CD4-positive, alpha-beta T cell (primary cell): Measurements from ENCODE around the gene RBP5. TPM values are rescaled to one million over a fixed set of nuclear protein-coding genes. Genes with fewer than 3 reads are reported as not detected.

Source experiments
- ATAC-seq: fragments of 200-7000 bp; cut with Tn5 transposase; one replicate; pipeline ENCODE4 v1.10.0; 2022; ENCODE audit warnings: mild to moderate bottlenecking; ENCODE audit not compliant: poor library complexity
- CTCF ChIA-PET: fragments of 350-600 bp; sonication (Branson Sonifier 250); formaldehyde crosslinking; loops from one replicate; lab custom pipeline; 2021; ENCODE audit warnings: antibody characterized with exemption, inconsistent platforms; lab: Charles Lee
- POLR2A ChIA-PET: fragments of 350-600 bp; sonication (Branson Sonifier 250); formaldehyde crosslinking; loops from one replicate; lab custom pipeline; 2021; ENCODE audit warnings: antibody characterized with exemption, inconsistent platforms; lab: Charles Lee
- DNase-seq, 14 experiments: peaks; one replicate each; pipeline ENCODE4 v3.0.0-alpha.2; 2013 to 2020; ENCODE audit warnings: mixed read lengths in 2 of 14
- H3K27ac ChIP-seq, 2 donors: one replicate each; pipeline versions ENCODE4 v1.5.1 to v1.7.0; 2013; ENCODE audit warnings: low read length in 2 of 2, low read depth in 1 of 2, mild to moderate bottlenecking in 1 of 2
- H3K27me3 ChIP-seq, 2 experiments: 1 replicate in 1 of 2; 2 replicates in 1 of 2; pipeline versions ENCODE4 v1.6.1 to v1.7.0; 2013; ENCODE audit warnings: low read length in 2 of 2, control low read depth in 1 of 2, mild to moderate bottlenecking in 1 of 2, moderate library complexity in 1 of 2; ENCODE audit not compliant: insufficient read depth in 2 of 2, control insufficient read depth in 1 of 2
- H3K36me3 ChIP-seq: one replicate; pipeline ENCODE4 v1.6.1; 2013; ENCODE audit warnings: low read length, control low read depth; ENCODE audit not compliant: insufficient read depth
- H3K4me1 ChIP-seq: one replicate; pipeline ENCODE4 v1.6.1; 2013; ENCODE audit warnings: low read length, control low read depth; ENCODE audit not compliant: insufficient read depth
- H3K4me3 ChIP-seq: one replicate; pipeline ENCODE4 v1.5.1; 2013; ENCODE audit warnings: mild to moderate bottlenecking, low read length, moderate library complexity
- H3K9me3 ChIP-seq, 2 experiments: 1 replicate in 1 of 2; 2 replicates in 1 of 2; pipeline versions ENCODE4 v1.6.1 to v1.7.0; 2013; ENCODE audit warnings: low read length in 2 of 2, mild to moderate bottlenecking in 2 of 2, control low read depth in 1 of 2, moderate library complexity in 1 of 2; ENCODE audit not compliant: control insufficient read depth in 1 of 2, insufficient read depth in 1 of 2
- H3K27ac Mint-ChIP-seq: one replicate; pipeline ENCODE4 v1.8.0; 2020; ENCODE audit warnings: mixed read lengths
- H3K27me3 Mint-ChIP-seq: one replicate; pipeline ENCODE4 v1.8.0; 2021; ENCODE audit warnings: mixed read lengths
- H3K36me3 Mint-ChIP-seq: one replicate; pipeline ENCODE4 v1.8.0; 2021; ENCODE audit warnings: low read depth, mixed read lengths
- H3K4me1 Mint-ChIP-seq: one replicate; pipeline ENCODE4 v1.8.0; 2021; ENCODE audit warnings: low read depth, mixed read lengths
- H3K4me3 Mint-ChIP-seq: one replicate; pipeline ENCODE4 v1.8.0; 2020; ENCODE audit warnings: mild to moderate bottlenecking, mixed read lengths
- H3K9me3 Mint-ChIP-seq: one replicate; pipeline ENCODE4 v1.8.0; 2020; ENCODE audit warnings: mixed read lengths
- CTCF ChIP-seq: fragments of 200-600 bp; IDR thresholded peaks from one replicate; pipeline ENCODE4 v1.8.0; 2022; ENCODE audit warnings: antibody characterized with exemption, mild to moderate bottlenecking
- intact Hi-C, 2 experiments: fragments of 100-400 bp; cut with DNase I in 1 of 2; cut with micrococcal nuclease in 1 of 2; formaldehyde crosslinking; loops; one replicate each; pipeline versions ENCODE4 v1.15.1 to v1.9.0; 2023 to 2025; cut with DNase I, micrococcal nuclease
- total RNA-seq, 174 experiments: library from RNA in 2 of 174; stranded (reverse) in 2 of 174; gene quantifications; one replicate each; pipeline ENCODE4 v1.2.3 and lab custom pipeline; 2021 to 2026

The RBP5 gene
- total RNA-seq, 2 experiments from 2014 or later: not detected

- ATAC-seq (no peak), DNase-seq (no peak)
- Histone ChIP-seq H3K36me3 (no peaks in the 10 kb centered on the region), H3K9me3 (no peaks in the 10 kb centered on the region), H3K4me1 (no peaks in the 10 kb centered on the region), H3K27me3 (no peaks in the 10 kb centered on the region), H3K4me3 (no peak overlapping the region), H3K27ac (no peak overlapping the region)
- Mint-ChIP-seq H3K27me3 (peaks cover 14% of the 10 kb centered on the region), H3K27ac (no peak overlapping the region), H3K4me3 (no peak overlapping the region), H3K9me3 (no peaks in the 10 kb centered on the region), H3K36me3 (no peaks in the 10 kb centered on the region), H3K4me1 (no peaks in the 10 kb centered on the region)
- intact Hi-C loops: no loop called here
- ChIA-PET CTCF (interaction anchor here (1.1 kb wide), 1 partner anchor 9 kb away, joined by 3 read pairs; no protein-coding TSS in a partner anchor), POLR2A (no interaction called here)
- TF ChIP-seq CTCF: no peak
These were observed 54.7 kb downstream of the RBP5 start for GRCh38 chr12:7073946-7074345.

Other genes with a start within 250 kb of the RBP5 start
- 1 to 10 TPM; 3.2 to 4.7 TPM for gene LRRC23, start 224.1 kb downstream of the RBP5 start, total RNA-seq
- 100 to 1,000 TPM in 1 of 2 experiments, 10 to 100 TPM in 1; 85.6 to 103 TPM for gene ENO2, start 214.3 kb downstream of the RBP5 start, total RNA-seq
- 10 to 100 TPM; 28.7 to 29.6 TPM for gene ATN1, start 200.9 kb downstream of the RBP5 start, total RNA-seq
- not detected for gene RNU7-1, start 185.1 kb downstream of the RBP5 start, total RNA-seq
- gene C12orf57, start 184.9 kb downstream of the RBP5 start, total RNA-seq: 100 to 1,000 TPM; 305 to 311 TPM
- 10 to 100 TPM; 79.0 to 83.5 TPM for gene PTPN6, start 177.5 kb downstream of the RBP5 start, total RNA-seq
- 100 to 1,000 TPM; 138 to 147 TPM for gene PHB2, start 158.2 kb downstream of the RBP5 start, total RNA-seq
- 10 to 100 TPM; 33.9 to 34.8 TPM for gene EMG1, start 158.0 kb downstream of the RBP5 start, total RNA-seq
- gene LPCAT3, start 110.4 kb downstream of the RBP5 start, total RNA-seq: 10 to 100 TPM; 11.8 to 14.8 TPM
- 1 to 10 TPM; 3.8 to 4.6 TPM for gene C1S, start 68.2 kb downstream of the RBP5 start, total RNA-seq
- gene C1R, start 36.4 kb downstream of the RBP5 start, total RNA-seq: 1 to 10 TPM; 3.1 to 4.0 TPM
- gene C1RL, start 19.7 kb downstream of the RBP5 start, total RNA-seq: 10 to 100 TPM; 12.2 to 14.1 TPM
- gene CLSTN3, start 1.5 kb upstream of the RBP5 start, total RNA-seq: 10 to 100 TPM; 29.1 to 33.9 TPM
- gene PEX5, start 60.8 kb upstream of the RBP5 start, total RNA-seq: 10 to 100 TPM; 22.9 TPM
- gene ACSM4, start 175.2 kb upstream of the RBP5 start, total RNA-seq: not detected